GM18867 (cell line): Measurements from ENCODE around the gene SELENOT.

Experiments
- ATAC-seq: cut with Tn5 transposase; IDR thresholded peaks from one replicate; pipeline ENCODE4 v1.9.1; 2021; ENCODE audit warnings: mild to moderate bottlenecking, moderate library complexity; ENCODE audit not compliant: unreplicated experiment

Gene SELENOT

GRCh38 chr3:150662410-150663200 is 59.5 kb downstream of the SELENOT start:
- ATAC-seq = no peak

GRCh38 chr3:150663461-150663860 is 60.3 kb downstream of the SELENOT start:
- ATAC-seq = no peak

- no peak for ATAC-seq
Measured at GRCh38 chr3:150666167-150666566, 63.0 kb downstream of the SELENOT start.

GRCh38 chr3:150673966-150674365 is 70.8 kb downstream of the SELENOT start:
- ATAC-seq = no peak

- no peak for ATAC-seq
Measured at GRCh38 chr3:150675587-150675986, 72.5 kb downstream of the SELENOT start.
